Brain microvascular endothelial cell (primary cell): Measurements from ENCODE around the gene IFRD1.
A peak's percentile ranks its signal among the peaks of the same experiment; 100 is the strongest.

ENCODE experiments used
- DNase-seq: peaks from one replicate; pipeline ENCODE4 v3.0.0-alpha.2; 2020
- H3K27ac ChIP-seq: fragments of 250-450 bp; sonication (Bioruptor Pico); 2 replicates; pipeline ENCODE4 v1.5.1; 2020; ENCODE audit warnings: mild to moderate bottlenecking, moderate library complexity
- H3K27me3 ChIP-seq: fragments of 250-450 bp; sonication (Bioruptor Pico); replicated peaks from 2 replicates; pipeline ENCODE4 v1.5.1; 2020; ENCODE audit warnings: mild to moderate bottlenecking
- H3K36me3 ChIP-seq: fragments of 250-450 bp; sonication (Bioruptor Pico); replicated peaks from 2 replicates; pipeline ENCODE4 v1.5.1; 2020; ENCODE audit warnings: mild to moderate bottlenecking
- H3K4me3 ChIP-seq: 2 replicates; pipeline ENCODE4 v1.5.1; 2011; ENCODE audit warnings: low read depth, mild to moderate bottlenecking, control low read depth, low read length, moderate library complexity
- in situ Hi-C: cut with HindIII; loops from 2 replicates; pipeline ENCODE4 v1.10.0; 2017; ENCODE audit warnings: low sequenced_read_pairs, low pct_ligation_motif_present
- TF ChIP-seq, protein P1 (sequence below): IDR thresholded peaks from 2 replicates; pipeline ENCODE4 v1.5.1; 2011; ENCODE audit warnings: low read depth, mild to moderate bottlenecking, moderate library complexity, low read length, control low read depth, inconsistent platforms; ENCODE audit errors: missing control alignments

IFRD1 gene

DNA sequence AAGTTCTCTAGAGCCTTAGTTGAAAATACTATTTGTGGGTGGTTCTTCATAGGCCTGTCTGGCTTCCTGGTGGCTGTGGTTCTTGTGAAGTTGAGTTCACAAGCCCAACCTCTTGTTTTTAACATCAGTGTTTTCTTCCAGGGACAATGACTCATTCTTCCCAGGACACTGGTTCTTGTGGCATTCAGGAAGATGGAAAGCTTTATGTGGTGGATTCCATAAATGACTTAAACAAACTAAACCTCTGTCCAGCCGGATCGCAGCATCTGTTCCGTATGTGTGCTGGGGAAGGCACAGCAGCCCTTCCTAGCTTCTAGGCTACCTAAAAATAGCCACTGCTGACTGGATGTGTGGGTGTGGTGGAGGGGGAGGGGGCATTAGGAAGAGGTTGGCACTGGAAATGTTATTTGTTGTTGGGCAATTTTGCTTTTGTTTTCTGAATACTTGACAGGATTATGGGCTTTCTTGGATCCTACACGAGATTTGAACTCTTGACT lies 34.5 kb downstream of the IFRD1 start:
- in situ Hi-C loops = no loop called here
- TF ChIP-seq, protein P1, sequence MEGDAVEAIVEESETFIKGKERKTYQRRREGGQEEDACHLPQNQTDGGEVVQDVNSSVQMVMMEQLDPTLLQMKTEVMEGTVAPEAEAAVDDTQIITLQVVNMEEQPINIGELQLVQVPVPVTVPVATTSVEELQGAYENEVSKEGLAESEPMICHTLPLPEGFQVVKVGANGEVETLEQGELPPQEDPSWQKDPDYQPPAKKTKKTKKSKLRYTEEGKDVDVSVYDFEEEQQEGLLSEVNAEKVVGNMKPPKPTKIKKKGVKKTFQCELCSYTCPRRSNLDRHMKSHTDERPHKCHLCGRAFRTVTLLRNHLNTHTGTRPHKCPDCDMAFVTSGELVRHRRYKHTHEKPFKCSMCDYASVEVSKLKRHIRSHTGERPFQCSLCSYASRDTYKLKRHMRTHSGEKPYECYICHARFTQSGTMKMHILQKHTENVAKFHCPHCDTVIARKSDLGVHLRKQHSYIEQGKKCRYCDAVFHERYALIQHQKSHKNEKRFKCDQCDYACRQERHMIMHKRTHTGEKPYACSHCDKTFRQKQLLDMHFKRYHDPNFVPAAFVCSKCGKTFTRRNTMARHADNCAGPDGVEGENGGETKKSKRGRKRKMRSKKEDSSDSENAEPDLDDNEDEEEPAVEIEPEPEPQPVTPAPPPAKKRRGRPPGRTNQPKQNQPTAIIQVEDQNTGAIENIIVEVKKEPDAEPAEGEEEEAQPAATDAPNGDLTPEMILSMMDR = no peak
- DNase-seq = peak; percentile 88
- no peaks in the 10 kb centered on the region for H3K27me3 ChIP-seq
- H3K27ac ChIP-seq = peak overlapping the region; percentile 69
- no peak overlapping the region for H3K4me3 ChIP-seq
- H3K36me3 ChIP-seq = no peaks in the 10 kb centered on the region

DNA sequence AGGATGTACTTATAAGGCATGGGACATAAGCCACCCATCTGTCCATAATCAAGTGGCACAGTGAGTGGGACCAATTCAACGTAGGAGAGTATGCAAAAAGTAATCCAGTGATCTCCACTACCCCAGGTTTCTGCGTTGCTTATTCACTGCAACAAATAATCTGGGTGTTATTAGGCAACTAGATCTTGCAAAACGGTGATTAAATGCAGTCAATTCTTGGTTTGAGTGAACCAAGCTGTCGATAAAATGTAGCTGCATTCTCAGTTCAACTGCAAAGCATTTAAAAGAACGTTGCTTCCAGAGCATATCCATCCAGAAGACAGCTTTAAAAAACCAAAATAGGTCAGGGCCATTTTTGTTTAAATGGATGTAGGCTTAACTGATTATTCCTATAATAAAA lies 35.5 kb downstream of the IFRD1 start:
- H3K27ac ChIP-seq = no peak overlapping the region
- in situ Hi-C loops = no loop called here

GRCh38 chr7:112487457-112488263 lies 37.4 kb downstream of the IFRD1 start:
- Histone ChIP-seq H3K36me3 (no peaks in the 10 kb centered on the region), H3K27ac (no peak overlapping the region), H3K27me3 (no peaks in the 10 kb centered on the region), H3K4me3 (no peak overlapping the region)
- DNase-seq = no peak
- TF ChIP-seq, protein P1 = no peak
- in situ Hi-C loops = no loop called here

More for the DNA sequence above, 35.5 kb downstream of the IFRD1 start:
- TF ChIP-seq, protein P1 = no peak
- Histone ChIP-seq H3K4me3 (no peak overlapping the region), H3K27me3 (no peaks in the 10 kb centered on the region), H3K36me3 (no peaks in the 10 kb centered on the region)
- DNase-seq = no peak

DNA sequence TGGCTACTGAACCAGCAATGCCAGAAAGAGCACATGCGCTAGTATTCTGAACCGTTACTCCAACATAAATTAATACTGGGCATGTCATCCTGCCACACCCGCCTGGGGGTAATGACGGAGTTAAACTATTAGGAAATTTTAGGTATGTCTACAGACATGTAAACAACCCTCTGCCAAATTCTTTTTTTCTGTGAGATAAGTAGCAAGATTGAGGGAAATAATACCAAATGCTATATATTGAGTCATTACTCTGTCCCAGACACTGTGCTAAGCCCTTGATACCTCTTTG lies 37.9 kb downstream of the IFRD1 start:
- DNase-seq = no peak
- in situ Hi-C loops = no loop called here
- no peak overlapping the region for H3K4me3 ChIP-seq
- H3K36me3 ChIP-seq = no peaks in the 10 kb centered on the region
- H3K27ac ChIP-seq = no peak overlapping the region
- TF ChIP-seq, protein P1 = no peak
- no peaks in the 10 kb centered on the region for H3K27me3 ChIP-seq

DNA sequence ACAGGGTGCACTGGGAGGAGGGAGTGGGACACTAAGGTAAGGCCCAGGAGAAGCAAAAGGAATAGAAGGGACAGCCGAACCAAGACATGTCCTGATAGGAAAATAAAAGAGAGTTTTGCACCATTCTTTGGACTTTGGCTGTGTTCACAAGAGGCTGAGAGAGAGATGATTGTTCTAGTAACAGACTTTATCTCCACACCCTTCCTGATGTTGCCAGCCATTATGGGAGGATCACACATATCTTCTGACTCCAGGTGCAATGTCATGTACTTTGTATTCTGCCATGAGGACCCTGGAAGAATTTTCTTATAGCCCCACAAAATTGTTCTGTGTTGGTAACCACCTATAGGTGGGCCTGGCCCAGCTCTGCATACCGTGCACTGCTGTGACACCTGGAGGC lies 41.9 kb downstream of the IFRD1 start:
- Histone ChIP-seq H3K27ac (no peak overlapping the region), H3K4me3 (no peak overlapping the region), H3K27me3 (no peaks in the 10 kb centered on the region), H3K36me3 (no peaks in the 10 kb centered on the region)
- in situ Hi-C loops = no loop called here
- DNase-seq = no peak
- TF ChIP-seq, protein P1 = no peak

DNA sequence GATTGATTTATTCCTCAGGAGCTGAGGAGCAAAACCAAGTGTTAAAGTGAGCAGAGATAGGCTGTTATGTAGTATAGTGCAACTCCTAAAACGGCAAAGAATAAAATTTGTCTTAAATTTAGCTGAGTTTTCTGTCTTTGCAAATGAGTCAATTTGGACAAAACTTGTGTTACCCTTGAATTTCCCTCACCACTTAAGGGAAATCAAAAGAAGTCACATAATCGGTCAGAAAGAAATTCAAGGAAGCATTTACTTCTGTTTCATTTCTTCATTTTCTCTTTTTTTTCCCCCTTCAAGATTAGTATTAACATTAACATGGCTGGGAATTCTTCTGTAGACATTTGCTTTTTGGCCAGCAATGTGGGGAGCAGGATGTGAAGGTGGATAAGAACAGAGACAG lies 44.4 kb downstream of the IFRD1 start:
- in situ Hi-C loops = no loop called here
- TF ChIP-seq, protein P1 = no peak
- Histone ChIP-seq H3K27me3 (no peaks in the 10 kb centered on the region), H3K36me3 (no peaks in the 10 kb centered on the region), H3K4me3 (no peak overlapping the region), H3K27ac (no peak overlapping the region)
- no peak for DNase-seq
